Ishikawa (cell line): ENCODE data around the gene THRB.

Experiments
- CEBPB ChIP-seq: IDR thresholded peaks from 2 replicates; pipeline ENCODE4 v1.6.1; 2012
- CREB1 ChIP-seq: IDR thresholded peaks from 2 replicates; pipeline ENCODE4 v1.6.1; 2012; ENCODE audit warnings: low read depth
- EGR1 ChIP-seq: IDR thresholded peaks from 2 replicates; pipeline ENCODE4 v1.6.1; 2012
- EP300 ChIP-seq: IDR thresholded peaks from 2 replicates; pipeline ENCODE4 v1.6.1; 2012; ENCODE audit warnings: borderline replicate concordance
- FOXM1 ChIP-seq: IDR thresholded peaks from 2 replicates; pipeline ENCODE4 v1.6.1; 2012; ENCODE audit warnings: low read depth, borderline replicate concordance
- MAX ChIP-seq: IDR thresholded peaks from 2 replicates; pipeline ENCODE4 v1.6.1; 2012
- NFIC ChIP-seq: IDR thresholded peaks from 2 replicates; pipeline ENCODE4 v1.6.1; 2012
- RAD21 ChIP-seq: IDR thresholded peaks from 2 replicates; pipeline ENCODE4 v1.6.1; 2012; ENCODE audit warnings: low read depth
- REST ChIP-seq: IDR thresholded peaks from 2 replicates; pipeline ENCODE4 v1.6.1; 2012; ENCODE audit warnings: low read depth, mild to moderate bottlenecking
- TAF1 ChIP-seq: IDR thresholded peaks from 2 replicates; pipeline ENCODE4 v1.6.1; 2012; ENCODE audit warnings: low read depth, mild to moderate bottlenecking
- TCF12 ChIP-seq: IDR thresholded peaks from 2 replicates; pipeline ENCODE4 v1.6.1; 2012; ENCODE audit warnings: low read depth
- TEAD4 ChIP-seq: IDR thresholded peaks from 2 replicates; pipeline ENCODE4 v1.6.1; 2012
- USF1 ChIP-seq: IDR thresholded peaks from 2 replicates; pipeline ENCODE4 v1.6.1; 2012
- YY1 ChIP-seq: IDR thresholded peaks from 2 replicates; pipeline ENCODE4 v1.6.1; 2012; ENCODE audit warnings: low read depth
- ZBTB7A ChIP-seq: IDR thresholded peaks from 2 replicates; pipeline ENCODE4 v1.6.1; 2012; ENCODE audit warnings: low read depth

Gene THRB

GRCh38 chr3:24372559-24373197 lies 122.0 kb downstream of the THRB start:
- TF ChIP-seq USF1 (no peak), CREB1 (no peak), CEBPB (no peak), TAF1 (no peak)

- TF ChIP-seq RAD21: no peak
- TF ChIP-seq TCF12: no peak
- no peak for TF ChIP-seq ZBTB7A
- TF ChIP-seq EP300: no peak
- TF ChIP-seq CEBPB: no peak
- TF ChIP-seq TAF1: no peak
- no peak for TF ChIP-seq EGR1
- no peak for TF ChIP-seq YY1
- TF ChIP-seq CREB1: no peak
- no peak for TF ChIP-seq NFIC
- no peak for TF ChIP-seq MAX
- TF ChIP-seq FOXM1: no peak
- no peak for TF ChIP-seq REST
- no peak for TF ChIP-seq TEAD4
- no peak for TF ChIP-seq USF1
Observed at GRCh38 chr3:24370352-24371090, 124.1 kb downstream of the THRB start.

- TF ChIP-seq CEBPB (no peak), TCF12 (no peak), TEAD4 (no peak), TAF1 (no peak), EP300 (no peak), ZBTB7A (no peak), FOXM1 (no peak), RAD21 (no peak), EGR1 (no peak), NFIC (no peak), USF1 (no peak), REST (no peak)
Observed at GRCh38 chr3:24368605-24369004, 126.0 kb downstream of the THRB start.

- no peak for TF ChIP-seq TEAD4
- no peak for TF ChIP-seq CREB1
- TF ChIP-seq RAD21: no peak
- TF ChIP-seq YY1: no peak
- no peak for TF ChIP-seq CEBPB
- no peak for TF ChIP-seq TAF1
- no peak for TF ChIP-seq NFIC
- no peak for TF ChIP-seq TCF12
Observed at GRCh38 chr3:24367664-24368264, 126.9 kb downstream of the THRB start.

- TF ChIP-seq ZBTB7A (no peak), REST (no peak), NFIC (no peak), YY1 (no peak), USF1 (no peak), TCF12 (no peak), TAF1 (no peak), EGR1 (no peak), FOXM1 (no peak), EP300 (no peak), RAD21 (no peak), MAX (no peak), CEBPB (no peak), TEAD4 (no peak), CREB1 (no peak)
Observed at GRCh38 chr3:24367216-24367615, 127.4 kb downstream of the THRB start.
